OCI-LY1 (cell line): Measurements from ENCODE around the gene ABCG8.

ENCODE experiments used
- H2AFZ ChIP-seq: fragments of 200-600 bp; sonication (generic), shearing (Covaris generic); 2 replicates; pipeline ENCODE4 v1.6.0; 2014; ENCODE audit warnings: antibody characterized with exemption, mild to moderate bottlenecking, low read length
- H3F3A ChIP-seq: fragments of 200-600 bp; sonication (generic), shearing (Covaris generic); 2 replicates; pipeline ENCODE4 v1.6.0; 2014; ENCODE audit warnings: mild to moderate bottlenecking, antibody characterized with exemption, low read length, moderate library complexity; ENCODE audit not compliant: insufficient read depth
- H3K27ac ChIP-seq: fragments of 200-600 bp; sonication (generic); 2 replicates; pipeline ENCODE4 v1.5.1; 2014; ENCODE audit warnings: low read length, mixed run types, mild to moderate bottlenecking, low read depth; ENCODE audit not compliant: poor library complexity, severe bottlenecking
- H3K27me3 ChIP-seq: fragments of 200-600 bp; sonication (generic); 2 replicates; pipeline ENCODE4 v1.6.0; 2014; ENCODE audit warnings: antibody characterized with exemption, mild to moderate bottlenecking, low read length, moderate library complexity; ENCODE audit not compliant: insufficient read depth
- H3K36me3 ChIP-seq: fragments of 200-600 bp; sonication (generic); 2 replicates; pipeline ENCODE4 v1.6.1; 2014; ENCODE audit warnings: mild to moderate bottlenecking, antibody characterized with exemption, low read length, moderate library complexity, mixed read lengths; ENCODE audit not compliant: insufficient read depth
- H3K4me1 ChIP-seq: fragments of 200-600 bp; sonication (generic); 2 replicates; pipeline ENCODE4 v1.5.1; 2014; ENCODE audit warnings: mild to moderate bottlenecking, low read length, moderate library complexity; ENCODE audit not compliant: insufficient read depth, severe bottlenecking
- H3K4me2 ChIP-seq: fragments of 200-600 bp; sonication (generic), shearing (Covaris generic); 2 replicates; pipeline ENCODE4 v1.6.1; 2014; ENCODE audit warnings: low read length
- H3K4me3 ChIP-seq: fragments of 200-600 bp; sonication (generic); 2 replicates; pipeline ENCODE4 v1.5.1; 2014; ENCODE audit warnings: low read length, low read depth, mild to moderate bottlenecking, mixed read lengths; ENCODE audit not compliant: poor library complexity, severe bottlenecking
- H3K79me2 ChIP-seq: fragments of 200-600 bp; shearing (Covaris generic); 2 replicates; pipeline ENCODE4 v1.6.1; 2016; ENCODE audit warnings: mixed run types, low read length, mixed read lengths; ENCODE audit not compliant: insufficient read depth
- H3K9ac ChIP-seq: fragments of 200-600 bp; sonication (generic), shearing (Covaris generic); 2 replicates; pipeline ENCODE4 v1.6.1; 2014; ENCODE audit warnings: mild to moderate bottlenecking, low read length, mixed read lengths
- H3K9me2 ChIP-seq: fragments of 200-600 bp; sonication (generic), shearing (Covaris generic); 2 replicates; pipeline ENCODE4 v1.6.1; 2014; ENCODE audit warnings: low read depth, mild to moderate bottlenecking, low read length, mixed read lengths
- H3K9me3 ChIP-seq: fragments of 200-600 bp; shearing (Covaris generic); 2 replicates; pipeline ENCODE4 v1.6.1; 2014; ENCODE audit warnings: low read length, mixed read lengths
- H4K20me1 ChIP-seq: fragments of 200-600 bp; sonication (generic), shearing (Covaris generic); 2 replicates; pipeline ENCODE4 v1.6.0; 2016; ENCODE audit warnings: mild to moderate bottlenecking, low read length; ENCODE audit not compliant: insufficient read depth
- EZH2 ChIP-seq: fragments of 200-600 bp; sonication (generic), shearing (Covaris generic); IDR thresholded peaks from 2 replicates; pipeline ENCODE4 v1.8.0; 2017; ENCODE audit warnings: borderline replicate concordance, mixed run types, mild to moderate bottlenecking, antibody characterized with exemption, low read length, moderate library complexity, mixed read lengths
- TF ChIP-seq, protein P1 (sequence below): fragments of 200-600 bp; sonication (generic), shearing (Covaris generic); IDR thresholded peaks from 2 replicates; pipeline ENCODE4 v1.5.1; 2017; ENCODE audit warnings: mild to moderate bottlenecking, antibody characterized with exemption, low read length, moderate library complexity, mixed read lengths

The ABCG8 gene

DNA sequence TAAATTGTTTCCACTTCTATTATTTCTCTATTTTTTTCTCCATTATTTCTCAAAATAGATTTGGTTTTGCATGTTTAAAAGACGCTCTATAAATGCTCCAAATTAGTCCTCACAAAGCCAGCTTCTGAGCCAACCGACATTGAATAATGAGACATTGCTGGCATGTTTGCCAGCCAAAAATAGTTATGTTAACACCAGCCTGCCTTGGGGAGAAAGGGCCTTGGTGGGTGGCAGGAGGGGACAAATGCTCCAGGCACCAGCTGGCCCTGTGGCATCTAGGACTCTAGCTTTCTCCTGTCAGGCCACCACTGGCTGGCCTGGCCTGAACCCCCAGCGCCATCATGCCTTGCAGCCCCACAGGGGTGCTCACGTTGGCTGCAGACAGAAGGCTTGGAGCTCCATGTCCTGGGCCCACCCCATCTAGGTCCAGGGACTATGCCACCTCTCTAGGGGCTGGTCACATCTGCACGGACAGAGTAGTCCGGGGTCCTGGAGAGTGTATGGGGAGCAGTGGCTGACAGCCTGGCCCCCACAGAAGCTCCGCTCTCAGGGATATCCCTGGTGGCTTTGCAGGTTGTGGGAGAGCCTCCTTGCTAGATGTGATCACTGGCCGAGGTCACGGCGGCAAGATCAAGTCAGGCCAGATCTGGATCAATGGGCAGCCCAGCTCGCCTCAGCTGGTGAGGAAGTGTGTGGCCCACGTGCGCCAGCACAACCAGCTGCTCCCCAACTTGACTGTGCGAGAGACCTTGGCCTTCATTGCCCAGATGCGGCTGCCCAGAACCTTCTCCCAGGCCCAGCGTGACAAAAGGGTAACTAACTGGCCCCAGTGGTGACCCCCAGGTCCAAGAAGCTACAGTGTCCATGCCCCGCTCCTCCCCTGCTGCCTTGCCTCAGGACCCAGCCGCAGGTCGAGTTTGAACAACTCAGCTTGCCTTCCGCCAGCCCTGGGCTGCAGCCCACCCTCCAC, 12.5 kb downstream of the ABCG8 start:
- TF ChIP-seq EZH2: no peak
- TF ChIP-seq, protein P1, sequence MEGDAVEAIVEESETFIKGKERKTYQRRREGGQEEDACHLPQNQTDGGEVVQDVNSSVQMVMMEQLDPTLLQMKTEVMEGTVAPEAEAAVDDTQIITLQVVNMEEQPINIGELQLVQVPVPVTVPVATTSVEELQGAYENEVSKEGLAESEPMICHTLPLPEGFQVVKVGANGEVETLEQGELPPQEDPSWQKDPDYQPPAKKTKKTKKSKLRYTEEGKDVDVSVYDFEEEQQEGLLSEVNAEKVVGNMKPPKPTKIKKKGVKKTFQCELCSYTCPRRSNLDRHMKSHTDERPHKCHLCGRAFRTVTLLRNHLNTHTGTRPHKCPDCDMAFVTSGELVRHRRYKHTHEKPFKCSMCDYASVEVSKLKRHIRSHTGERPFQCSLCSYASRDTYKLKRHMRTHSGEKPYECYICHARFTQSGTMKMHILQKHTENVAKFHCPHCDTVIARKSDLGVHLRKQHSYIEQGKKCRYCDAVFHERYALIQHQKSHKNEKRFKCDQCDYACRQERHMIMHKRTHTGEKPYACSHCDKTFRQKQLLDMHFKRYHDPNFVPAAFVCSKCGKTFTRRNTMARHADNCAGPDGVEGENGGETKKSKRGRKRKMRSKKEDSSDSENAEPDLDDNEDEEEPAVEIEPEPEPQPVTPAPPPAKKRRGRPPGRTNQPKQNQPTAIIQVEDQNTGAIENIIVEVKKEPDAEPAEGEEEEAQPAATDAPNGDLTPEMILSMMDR: no peak
- Histone ChIP-seq H3K79me2 (no peaks in the 10 kb centered on the region), H3K4me2 (no peak overlapping the region), H3K27ac (no peak overlapping the region), H3K36me3 (no peaks in the 10 kb centered on the region), H2AFZ (no peak overlapping the region), H3K4me1 (peaks cover 4% of the 10 kb centered on the region), H3K27me3 (0 out of 2 replicates have a peak, but pooled peaks cover 4% of the 10 kb centered on the region), H3F3A (no peaks in the 10 kb centered on the region), H3K9ac (no peak overlapping the region), H3K9me3 (no peaks in the 10 kb centered on the region), H4K20me1 (no peaks in the 10 kb centered on the region), H3K9me2 (no peaks in the 10 kb centered on the region), H3K4me3 (no peak overlapping the region)

DNA sequence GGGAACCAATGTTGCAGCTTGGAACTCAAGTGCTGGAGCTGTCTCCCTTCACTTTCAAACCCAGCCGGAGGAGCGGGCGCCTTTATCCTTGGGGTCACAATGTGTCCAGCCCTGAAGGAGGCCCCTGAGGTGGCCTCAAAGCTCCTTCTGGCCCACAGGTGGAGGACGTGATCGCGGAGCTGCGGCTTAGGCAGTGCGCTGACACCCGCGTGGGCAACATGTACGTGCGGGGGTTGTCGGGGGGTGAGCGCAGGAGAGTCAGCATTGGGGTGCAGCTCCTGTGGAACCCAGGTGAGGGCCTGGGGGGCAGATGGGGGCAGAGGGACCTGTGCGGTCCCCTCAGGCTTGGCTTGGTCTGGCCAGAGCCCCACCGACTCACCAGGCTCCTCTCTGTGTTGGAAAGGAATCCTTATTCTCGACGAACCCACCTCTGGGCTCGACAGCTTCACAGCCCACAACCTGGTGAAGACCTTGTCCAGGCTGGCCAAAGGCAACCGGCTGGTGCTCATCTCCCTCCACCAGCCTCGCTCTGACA, 13.5 kb downstream of the ABCG8 start:
- H3K36me3 ChIP-seq: no peaks in the 10 kb centered on the region
- H3K27ac ChIP-seq: no peak overlapping the region

DNA sequence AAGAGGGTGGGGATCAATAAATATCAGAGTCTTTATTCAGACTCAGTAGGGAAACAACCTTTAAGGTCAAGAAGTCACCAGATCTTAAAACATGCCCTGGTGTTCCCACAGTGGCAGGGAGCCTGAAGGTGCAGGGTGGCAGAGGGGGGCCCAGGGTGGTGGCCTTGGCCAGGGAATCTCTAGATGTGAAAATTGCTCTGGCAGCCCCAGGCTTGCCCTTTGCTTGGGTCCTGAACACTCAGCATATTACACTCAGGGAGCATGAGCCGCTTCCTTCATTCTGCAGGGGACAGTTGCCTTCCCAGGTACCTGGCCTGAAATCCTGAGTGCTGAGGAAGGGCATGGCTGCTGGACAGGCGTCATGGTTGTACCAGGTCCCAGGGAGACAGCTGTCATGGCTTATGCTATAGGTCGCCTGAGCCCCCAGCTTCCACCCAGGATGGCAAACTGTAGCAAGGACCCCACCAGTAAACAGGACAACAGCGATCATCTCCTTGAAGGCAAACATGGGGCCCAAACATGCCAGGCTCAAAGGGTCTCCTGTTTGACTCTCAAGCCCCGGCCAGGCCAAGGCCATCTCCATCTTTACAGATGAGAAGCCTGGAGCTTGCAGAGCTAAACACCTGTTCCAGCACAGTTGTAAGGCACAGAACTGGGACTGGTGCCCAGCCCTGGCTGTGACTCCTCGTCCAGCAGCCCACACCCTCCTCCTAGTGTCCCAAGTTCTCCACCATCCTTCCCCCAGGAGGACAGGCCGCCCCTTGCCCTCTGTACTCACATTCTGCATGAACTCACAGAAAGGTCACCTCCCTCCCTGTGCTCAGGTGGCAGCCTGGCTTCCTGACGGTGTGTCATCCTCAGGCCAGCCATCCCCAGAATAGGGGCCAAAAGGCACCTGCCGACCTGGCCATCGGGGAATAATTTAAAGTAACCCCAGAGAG, 14.6 kb downstream of the ABCG8 start:
- Histone ChIP-seq H3F3A (no peaks in the 10 kb centered on the region), H3K27me3 (0 out of 2 replicates have a peak, but pooled peaks cover 4% of the 10 kb centered on the region), H3K9me3 (no peaks in the 10 kb centered on the region), H3K27ac (no peak overlapping the region), H3K4me1 (no peaks in the 10 kb centered on the region), H2AFZ (no peak overlapping the region), H3K9me2 (no peaks in the 10 kb centered on the region), H3K36me3 (no peaks in the 10 kb centered on the region), H3K4me3 (no peak overlapping the region), H3K9ac (no peak overlapping the region), H3K79me2 (no peaks in the 10 kb centered on the region), H4K20me1 (no peaks in the 10 kb centered on the region), H3K4me2 (no peak overlapping the region)
- TF ChIP-seq, protein P1: no peak
- TF ChIP-seq EZH2: no peak

More for the DNA sequence above, 13.5 kb downstream of the ABCG8 start:
- H4K20me1 ChIP-seq: no peaks in the 10 kb centered on the region
- H3K4me1 ChIP-seq: peaks cover 4% of the 10 kb centered on the region
- 0 out of 2 replicates have a peak, but pooled peaks cover 4% of the 10 kb centered on the region for H3K27me3 ChIP-seq
- TF ChIP-seq, protein P1: no peak
- TF ChIP-seq EZH2: no peak
- H3K79me2 ChIP-seq: no peaks in the 10 kb centered on the region
- H3K9me3 ChIP-seq: no peaks in the 10 kb centered on the region
- H3K9me2 ChIP-seq: no peaks in the 10 kb centered on the region
- H3K9ac ChIP-seq: no peak overlapping the region
- no peaks in the 10 kb centered on the region for H3F3A ChIP-seq
- H3K4me3 ChIP-seq: no peak overlapping the region
- H3K4me2 ChIP-seq: no peak overlapping the region
- H2AFZ ChIP-seq: no peak overlapping the region
